Measurements from ENCODE around the gene CBX5. TPM values are rescaled to one million over a fixed set of nuclear protein-coding genes. Genes with fewer than 3 reads are reported as not detected.

Gene CBX5
- total RNA-seq, 4 donors from 2014 or later, result 32.5 to 62.4 (median 49.3) TPM

DNA sequence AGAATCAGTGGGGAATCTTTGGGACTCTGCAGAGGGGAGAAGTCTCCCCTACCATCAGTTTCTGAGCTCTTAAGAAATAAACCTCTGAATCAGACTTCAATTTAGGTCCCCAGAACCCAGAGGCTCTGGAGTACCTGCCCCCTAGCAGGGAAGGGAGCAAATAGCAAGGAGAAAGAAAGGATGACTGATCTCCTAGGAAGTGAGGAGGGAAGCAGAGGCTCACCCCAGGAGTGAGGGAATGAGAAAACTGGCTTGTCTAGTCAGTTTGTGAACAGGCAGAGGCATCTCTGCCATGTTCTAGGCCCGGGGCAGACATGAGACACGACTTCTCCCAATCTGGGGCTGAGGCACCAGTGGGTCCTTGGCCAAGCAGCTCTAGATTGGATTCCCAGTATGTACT is 66.8 kb downstream of the CBX5 start:
- no peak for ATAC-seq
- WGBS, 2 donors (ENCODE audit: low coverage in 1 of 2), result 67 to 70% methylated on average over 2 of the region's 2 CpGs
- peaks cover 100% of the 10 kb centered on the region for H3K27me3 ChIP-seq
- no peak overlapping the region for H3K27ac ChIP-seq
- H3K4me3 ChIP-seq, result no peak overlapping the region
- H3K9me3 ChIP-seq, result no peaks in the 10 kb centered on the region
- no peak for TF ChIP-seq POLR2A (IDR thresholded peaks at IDR 0.05)
- TF ChIP-seq CTCF (IDR thresholded peaks at IDR 0.05), result no peak
- TF ChIP-seq POLR2AphosphoS5 (IDR thresholded peaks at IDR 0.05), result no peak
- no peak for TF ChIP-seq EP300 (IDR thresholded peaks at IDR 0.05)
- H3K4me1 ChIP-seq, result peaks cover 0 to 36% (median 19%) of the 10 kb centered on the region in 3 donors
- H3K36me3 ChIP-seq, result no peaks in the 10 kb centered on the region

DNA sequence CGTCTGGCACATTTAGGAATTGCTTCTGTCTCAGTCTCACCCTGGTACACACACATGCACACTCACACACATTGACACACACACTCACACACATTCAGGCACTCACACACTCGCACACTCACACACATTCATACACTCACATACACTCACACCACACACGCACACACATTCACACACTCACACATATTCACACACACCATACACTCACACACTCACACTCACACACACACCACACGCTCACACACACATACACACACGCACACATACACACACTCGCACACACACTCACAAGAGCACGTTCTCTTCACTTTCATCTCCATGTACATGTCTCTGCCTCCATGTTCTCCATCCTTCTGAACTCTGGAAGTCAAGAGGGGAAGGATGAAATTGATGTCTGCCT is 68.0 kb downstream of the CBX5 start:
- peaks cover 0 to 25% (median 10%) of the 10 kb centered on the region in 3 donors for H3K4me1 ChIP-seq
- H3K36me3 ChIP-seq, result no peaks in the 10 kb centered on the region
- no peaks in the 10 kb centered on the region for H3K9me3 ChIP-seq
- H3K27ac ChIP-seq, result no peak overlapping the region
- H3K4me3 ChIP-seq, result no peak overlapping the region
- TF ChIP-seq EP300 (IDR thresholded peaks at IDR 0.05), result no peak
- no peak for TF ChIP-seq CTCF (IDR thresholded peaks at IDR 0.05)
- no peak for TF ChIP-seq POLR2A (IDR thresholded peaks at IDR 0.05)
- no peak for TF ChIP-seq POLR2AphosphoS5 (IDR thresholded peaks at IDR 0.05)
- no peak for ATAC-seq
- 82 to 89% methylated on average over 7 of the region's 7 CpGs for WGBS, 2 donors (ENCODE audit: low coverage in 1 of 2)
- H3K27me3 ChIP-seq, result peaks cover 98% of the 10 kb centered on the region

DNA sequence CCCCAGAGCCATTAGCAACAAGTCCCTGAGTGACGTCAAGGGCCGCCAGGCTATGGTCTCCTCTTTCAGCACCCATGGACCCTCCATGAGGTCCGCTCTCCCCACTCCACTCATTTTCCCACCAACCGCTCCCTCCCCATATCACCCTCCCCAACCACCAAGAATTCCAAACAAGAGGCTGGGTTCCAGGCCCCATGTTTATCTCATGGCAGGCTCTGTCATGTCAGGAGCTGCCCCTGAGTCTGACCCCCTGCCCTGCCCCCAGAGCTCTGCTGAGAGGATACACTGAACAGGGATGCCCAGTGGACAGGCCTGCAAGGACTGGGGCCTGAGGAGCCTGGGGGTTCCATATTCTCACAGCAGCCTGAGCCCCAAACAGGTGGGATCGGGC is 69.5 kb downstream of the CBX5 start:
- WGBS, 2 donors (ENCODE audit: low coverage in 1 of 2), result 76 to 80% methylated on average over 1 to 4 of the region's 5 CpGs
- Histone ChIP-seq H3K36me3 (no peaks in the 10 kb centered on the region), H3K4me1 (peaks cover 0 to 11% (median 0%) of the 10 kb centered on the region in 3 donors), H3K27ac (no peak overlapping the region), H3K9me3 (no peaks in the 10 kb centered on the region), H3K4me3 (no peak overlapping the region), H3K27me3 (peaks cover 87% of the 10 kb centered on the region)
- ATAC-seq, result no peak
- TF ChIP-seq POLR2AphosphoS5 (IDR thresholded peaks at IDR 0.05), result no peak
- TF ChIP-seq EP300 (IDR thresholded peaks at IDR 0.05), result no peak
- no peak for TF ChIP-seq CTCF (IDR thresholded peaks at IDR 0.05)
- TF ChIP-seq POLR2A (IDR thresholded peaks at IDR 0.05), result no peak

DNA sequence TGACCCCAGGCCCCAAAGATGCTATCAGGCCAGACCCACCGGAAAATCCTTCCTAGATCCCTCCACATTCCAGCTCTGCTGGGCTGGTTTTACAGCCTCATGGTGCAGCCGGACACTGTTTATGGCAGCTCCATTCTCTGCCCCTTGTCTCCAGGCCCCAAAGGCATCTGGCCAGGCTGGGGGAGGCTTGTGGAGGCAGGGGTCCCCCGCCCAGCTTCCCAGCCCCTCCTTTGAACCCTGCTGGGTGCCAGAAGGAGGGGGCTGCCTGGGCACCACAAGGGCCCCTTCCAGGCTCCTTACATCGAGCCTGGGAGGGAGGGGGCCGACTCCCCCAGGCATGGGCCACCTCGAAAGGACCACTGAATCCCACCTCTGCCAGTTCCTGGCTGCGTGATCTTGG is 71.3 kb downstream of the CBX5 start:
- TF ChIP-seq EP300 (IDR thresholded peaks at IDR 0.05), result no peak
- no peak for TF ChIP-seq POLR2AphosphoS5 (IDR thresholded peaks at IDR 0.05)
- no peak for TF ChIP-seq POLR2A (IDR thresholded peaks at IDR 0.05)
- TF ChIP-seq CTCF (IDR thresholded peaks at IDR 0.05), result no peak
- ATAC-seq, result no peak
- H3K27me3 ChIP-seq, result peaks cover 87% of the 10 kb centered on the region

GRCh38 chr12:54207539-54208294 is 72.2 kb downstream of the CBX5 start:
- Histone ChIP-seq H3K36me3 (no peaks in the 10 kb centered on the region), H3K27ac (no peak overlapping the region), H3K27me3 (peaks cover 83% of the 10 kb centered on the region), H3K4me1 (no peaks in the 10 kb centered on the region), H3K4me3 (no peak overlapping the region), H3K9me3 (no peaks in the 10 kb centered on the region)
- TF ChIP-seq EP300 (IDR thresholded peaks at IDR 0.05) (no peak), CTCF (IDR thresholded peaks at IDR 0.05) (peak; percentile 75 to 91 (median 84))
- peak; percentile 67 for ATAC-seq
- 36 to 42% methylated on average over 4 to 5 of the region's 16 CpGs for WGBS, 2 donors (ENCODE audit: low coverage in 1 of 2)

More for the DNA sequence above, 71.3 kb downstream of the CBX5 start:
- Histone ChIP-seq H3K4me1 (no peaks in the 10 kb centered on the region), H3K27ac (no peak overlapping the region), H3K36me3 (no peaks in the 10 kb centered on the region), H3K4me3 (no peak overlapping the region), H3K9me3 (no peaks in the 10 kb centered on the region)
- WGBS, 2 donors (ENCODE audit: low coverage in 1 of 2), result 64 to 79% methylated on average over 2 to 6 of the region's 7 CpGs

Data from gastroesophageal sphincter (tissue), 4 donors.